Vagina (tissue), 2 donors: ENCODE data around the gene OXNAD1.
"Not testable (repeated sequence)": the region's sequence is repeated elsewhere in the genome, so short reads cannot be mapped to it uniquely, and the experiment has no call there.

ENCODE experiments used
- CTCF ChIP-seq, 3 experiments: fragments of 450-650 bp in 2 of 3; fragments of 200-600 bp in 1 of 3; sonication (generic) in 1 of 3; IDR thresholded peaks; one replicate each; pipeline ENCODE4 v1.5.1; 2017 to 2019; ENCODE audit warnings: antibody characterized with exemption in 3 of 3, mild to moderate bottlenecking in 2 of 3, moderate library complexity in 2 of 3
- POLR2A ChIP-seq, 2 donors: fragments of 450-650 bp; IDR thresholded peaks; one replicate each; pipeline ENCODE4 v1.6.1; 2017; ENCODE audit warnings: antibody characterized with exemption in 2 of 2, mild to moderate bottlenecking in 2 of 2, moderate library complexity in 2 of 2

DNA sequence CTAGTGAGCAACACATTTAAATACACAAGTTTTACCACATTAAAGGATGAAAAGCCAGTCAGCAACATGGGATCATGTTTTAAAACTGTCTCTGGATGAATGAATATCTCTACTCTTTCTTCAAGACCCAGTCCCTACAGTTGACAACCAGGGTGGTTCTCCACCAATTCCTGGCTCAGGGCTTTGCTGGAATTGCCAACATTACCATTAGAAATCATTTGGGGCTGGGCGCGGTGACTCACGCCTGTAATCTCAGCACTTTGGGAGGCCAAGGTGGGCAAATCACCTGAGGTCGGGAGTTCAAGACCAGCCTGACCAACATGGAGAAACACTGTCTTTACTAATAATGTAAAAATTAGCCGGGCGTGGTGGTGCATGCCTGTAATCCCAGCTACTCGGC, 45.5 kb downstream of the OXNAD1 start:
- TF ChIP-seq CTCF, POLR2A (IDR thresholded peaks at IDR 0.05): not testable (repeated sequence)
